ENCODE measurements around the gene BCAS3. TPM values are rescaled to one million over a fixed set of nuclear protein-coding genes. Genes with fewer than 3 reads are reported as not detected.

Gene BCAS3
- total and polyA plus RNA-seq, 4 donors, result 5.8 to 24.6 (median 10.1) TPM

DNA sequence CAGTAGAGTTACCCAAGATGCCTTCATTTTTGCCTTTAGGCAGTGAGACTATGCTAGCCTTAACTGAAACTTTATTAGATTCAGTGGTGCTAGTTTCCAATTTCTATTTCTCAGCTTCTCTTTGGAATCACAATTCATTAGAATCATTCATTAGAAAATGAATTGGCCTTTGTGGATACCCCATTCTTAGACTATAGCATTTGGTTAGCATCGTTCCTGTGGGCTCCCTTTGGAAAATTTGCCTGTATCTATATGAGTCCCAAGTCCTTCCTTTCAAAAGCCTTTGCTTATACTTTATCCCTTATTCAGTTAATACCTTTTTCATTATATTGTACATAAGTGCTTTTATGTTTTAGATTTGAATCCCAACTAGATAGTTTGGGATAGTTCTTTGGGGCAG, 535.0 kb downstream of the BCAS3 start:
- H3K36me3 ChIP-seq (ENCODE audit: control insufficient read depth in 4 of 4, insufficient read depth in 3 of 4, low read depth in 1 of 4, low read length in 3 of 4), result no peaks in the 10 kb centered on the region
- no peak overlapping the region for H3K4me3 ChIP-seq (ENCODE audit: low read depth in 1 of 3, low read length in 3 of 3)
- 94% methylated on average over 1 of the region's 1 CpG for WGBS
- no peaks in the 10 kb centered on the region for H3K9me3 ChIP-seq (ENCODE audit: control insufficient read depth in 4 of 4, low read length in 3 of 4)
- TF ChIP-seq EGR1 (IDR thresholded peaks at IDR 0.05; ENCODE audit: low read depth in 2 of 2) (no peak), SP1 (IDR thresholded peaks at IDR 0.05) (no peak), RXRA (IDR thresholded peaks at IDR 0.05) (no peak), GABPA (IDR thresholded peaks at IDR 0.05 in 1 of 2, conservative IDR thresholded peaks at IDR 0.05 in 1 of 2) (no peak), JUND (IDR thresholded peaks at IDR 0.05) (no peak), NR2F2 (IDR thresholded peaks at IDR 0.05) (no peak), FOXA2 (IDR thresholded peaks at IDR 0.05) (no peak), FOXA1 (IDR thresholded peaks at IDR 0.05) (no peak), TAF1 (conservative IDR thresholded peaks at IDR 0.05) (no peak), YY1 (IDR thresholded peaks at IDR 0.05) (no peak), HNF4A (conservative IDR thresholded peaks at IDR 0.05) (no peak)
- TF ChIP-seq, protein P1, sequence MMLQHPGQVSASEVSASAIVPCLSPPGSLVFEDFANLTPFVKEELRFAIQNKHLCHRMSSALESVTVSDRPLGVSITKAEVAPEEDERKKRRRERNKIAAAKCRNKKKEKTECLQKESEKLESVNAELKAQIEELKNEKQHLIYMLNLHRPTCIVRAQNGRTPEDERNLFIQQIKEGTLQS (IDR thresholded peaks at IDR 0.05), result no peak
- TF ChIP-seq, protein P2, sequence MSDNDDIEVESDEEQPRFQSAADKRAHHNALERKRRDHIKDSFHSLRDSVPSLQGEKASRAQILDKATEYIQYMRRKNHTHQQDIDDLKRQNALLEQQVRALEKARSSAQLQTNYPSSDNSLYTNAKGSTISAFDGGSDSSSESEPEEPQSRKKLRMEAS (IDR thresholded peaks at IDR 0.05), result no peak
- TF ChIP-seq, protein P3, sequence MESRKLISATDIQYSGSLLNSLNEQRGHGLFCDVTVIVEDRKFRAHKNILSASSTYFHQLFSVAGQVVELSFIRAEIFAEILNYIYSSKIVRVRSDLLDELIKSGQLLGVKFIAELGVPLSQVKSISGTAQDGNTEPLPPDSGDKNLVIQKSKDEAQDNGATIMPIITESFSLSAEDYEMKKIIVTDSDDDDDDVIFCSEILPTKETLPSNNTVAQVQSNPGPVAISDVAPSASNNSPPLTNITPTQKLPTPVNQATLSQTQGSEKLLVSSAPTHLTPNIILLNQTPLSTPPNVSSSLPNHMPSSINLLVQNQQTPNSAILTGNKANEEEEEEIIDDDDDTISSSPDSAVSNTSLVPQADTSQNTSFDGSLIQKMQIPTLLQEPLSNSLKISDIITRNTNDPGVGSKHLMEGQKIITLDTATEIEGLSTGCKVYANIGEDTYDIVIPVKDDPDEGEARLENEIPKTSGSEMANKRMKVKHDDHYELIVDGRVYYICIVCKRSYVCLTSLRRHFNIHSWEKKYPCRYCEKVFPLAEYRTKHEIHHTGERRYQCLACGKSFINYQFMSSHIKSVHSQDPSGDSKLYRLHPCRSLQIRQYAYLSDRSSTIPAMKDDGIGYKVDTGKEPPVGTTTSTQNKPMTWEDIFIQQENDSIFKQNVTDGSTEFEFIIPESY (IDR thresholded peaks at IDR 0.05), result no peak
- TF ChIP-seq, protein P4, sequence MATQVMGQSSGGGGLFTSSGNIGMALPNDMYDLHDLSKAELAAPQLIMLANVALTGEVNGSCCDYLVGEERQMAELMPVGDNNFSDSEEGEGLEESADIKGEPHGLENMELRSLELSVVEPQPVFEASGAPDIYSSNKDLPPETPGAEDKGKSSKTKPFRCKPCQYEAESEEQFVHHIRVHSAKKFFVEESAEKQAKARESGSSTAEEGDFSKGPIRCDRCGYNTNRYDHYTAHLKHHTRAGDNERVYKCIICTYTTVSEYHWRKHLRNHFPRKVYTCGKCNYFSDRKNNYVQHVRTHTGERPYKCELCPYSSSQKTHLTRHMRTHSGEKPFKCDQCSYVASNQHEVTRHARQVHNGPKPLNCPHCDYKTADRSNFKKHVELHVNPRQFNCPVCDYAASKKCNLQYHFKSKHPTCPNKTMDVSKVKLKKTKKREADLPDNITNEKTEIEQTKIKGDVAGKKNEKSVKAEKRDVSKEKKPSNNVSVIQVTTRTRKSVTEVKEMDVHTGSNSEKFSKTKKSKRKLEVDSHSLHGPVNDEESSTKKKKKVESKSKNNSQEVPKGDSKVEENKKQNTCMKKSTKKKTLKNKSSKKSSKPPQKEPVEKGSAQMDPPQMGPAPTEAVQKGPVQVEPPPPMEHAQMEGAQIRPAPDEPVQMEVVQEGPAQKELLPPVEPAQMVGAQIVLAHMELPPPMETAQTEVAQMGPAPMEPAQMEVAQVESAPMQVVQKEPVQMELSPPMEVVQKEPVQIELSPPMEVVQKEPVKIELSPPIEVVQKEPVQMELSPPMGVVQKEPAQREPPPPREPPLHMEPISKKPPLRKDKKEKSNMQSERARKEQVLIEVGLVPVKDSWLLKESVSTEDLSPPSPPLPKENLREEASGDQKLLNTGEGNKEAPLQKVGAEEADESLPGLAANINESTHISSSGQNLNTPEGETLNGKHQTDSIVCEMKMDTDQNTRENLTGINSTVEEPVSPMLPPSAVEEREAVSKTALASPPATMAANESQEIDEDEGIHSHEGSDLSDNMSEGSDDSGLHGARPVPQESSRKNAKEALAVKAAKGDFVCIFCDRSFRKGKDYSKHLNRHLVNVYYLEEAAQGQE (IDR thresholded peaks at IDR 0.05), result no peak
- TF ChIP-seq, protein P5, sequence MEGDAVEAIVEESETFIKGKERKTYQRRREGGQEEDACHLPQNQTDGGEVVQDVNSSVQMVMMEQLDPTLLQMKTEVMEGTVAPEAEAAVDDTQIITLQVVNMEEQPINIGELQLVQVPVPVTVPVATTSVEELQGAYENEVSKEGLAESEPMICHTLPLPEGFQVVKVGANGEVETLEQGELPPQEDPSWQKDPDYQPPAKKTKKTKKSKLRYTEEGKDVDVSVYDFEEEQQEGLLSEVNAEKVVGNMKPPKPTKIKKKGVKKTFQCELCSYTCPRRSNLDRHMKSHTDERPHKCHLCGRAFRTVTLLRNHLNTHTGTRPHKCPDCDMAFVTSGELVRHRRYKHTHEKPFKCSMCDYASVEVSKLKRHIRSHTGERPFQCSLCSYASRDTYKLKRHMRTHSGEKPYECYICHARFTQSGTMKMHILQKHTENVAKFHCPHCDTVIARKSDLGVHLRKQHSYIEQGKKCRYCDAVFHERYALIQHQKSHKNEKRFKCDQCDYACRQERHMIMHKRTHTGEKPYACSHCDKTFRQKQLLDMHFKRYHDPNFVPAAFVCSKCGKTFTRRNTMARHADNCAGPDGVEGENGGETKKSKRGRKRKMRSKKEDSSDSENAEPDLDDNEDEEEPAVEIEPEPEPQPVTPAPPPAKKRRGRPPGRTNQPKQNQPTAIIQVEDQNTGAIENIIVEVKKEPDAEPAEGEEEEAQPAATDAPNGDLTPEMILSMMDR (IDR thresholded peaks at IDR 0.05; ENCODE audit: low read depth, low read length, missing input control), result no peak
- no peaks in the 10 kb centered on the region for H3K27me3 ChIP-seq (ENCODE audit: control insufficient read depth in 4 of 4, insufficient read depth in 4 of 4, low read length in 3 of 4)
- peaks cover 0 to 5% (median 2%) of the 10 kb centered on the region in 4 donors for H3K4me1 ChIP-seq (ENCODE audit: control insufficient read depth in 4 of 4, insufficient read depth in 4 of 4, low read length in 3 of 4)
- H3K9ac ChIP-seq (ENCODE audit: low read depth in 1 of 2, low read length in 2 of 2), result no peak overlapping the region
- DNase-seq (ENCODE audit: low spot score), result no peak
- H3K27ac ChIP-seq (ENCODE audit: low read depth in 1 of 2, low read length in 2 of 2), result no peak overlapping the region

DNA sequence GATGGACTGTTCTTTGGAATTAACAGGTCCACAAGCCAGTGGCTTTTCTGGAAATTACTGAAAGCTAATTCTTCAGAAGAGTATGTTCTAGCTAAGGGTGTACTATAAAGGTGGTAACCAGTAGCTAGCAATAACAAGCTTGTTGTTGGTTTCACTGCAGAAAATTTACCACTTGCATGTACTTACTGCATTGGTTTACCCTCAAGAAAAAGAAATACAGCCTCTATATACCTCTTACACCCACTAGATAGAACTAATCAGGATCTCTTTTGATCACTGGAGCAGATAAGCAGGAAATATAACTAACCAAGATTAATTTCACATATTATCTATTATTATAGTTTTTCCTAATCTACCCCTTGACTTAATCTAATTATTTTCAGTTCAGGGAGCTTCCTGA, 537.1 kb downstream of the BCAS3 start:
- Histone ChIP-seq H3K36me3 (ENCODE audit: control insufficient read depth in 4 of 4, insufficient read depth in 3 of 4, low read depth in 1 of 4, low read length in 3 of 4) (no peaks in the 10 kb centered on the region), H3K9me3 (ENCODE audit: control insufficient read depth in 4 of 4, low read length in 3 of 4) (no peaks in the 10 kb centered on the region), H3K9ac (ENCODE audit: low read depth in 1 of 2, low read length in 2 of 2) (no peak overlapping the region), H3K4me3 (ENCODE audit: low read depth in 1 of 3, low read length in 3 of 3) (no peak overlapping the region), H3K27ac (ENCODE audit: low read depth in 1 of 2, low read length in 2 of 2) (no peak overlapping the region), H3K27me3 (ENCODE audit: control insufficient read depth in 4 of 4, insufficient read depth in 4 of 4, low read length in 3 of 4) (no peaks in the 10 kb centered on the region), H3K4me1 (ENCODE audit: control insufficient read depth in 4 of 4, insufficient read depth in 4 of 4, low read length in 3 of 4) (no peaks in the 10 kb centered on the region)
- no peak for TF ChIP-seq NR2F2 (IDR thresholded peaks at IDR 0.05)
- no peak for TF ChIP-seq RAD21 (IDR thresholded peaks at IDR 0.05)
- no peak for TF ChIP-seq EGR1 (IDR thresholded peaks at IDR 0.05; ENCODE audit: low read depth in 2 of 2)
- no peak for TF ChIP-seq GABPA (IDR thresholded peaks at IDR 0.05 in 1 of 2, conservative IDR thresholded peaks at IDR 0.05 in 1 of 2)
- TF ChIP-seq RXRA (IDR thresholded peaks at IDR 0.05), result no peak
- TF ChIP-seq SP1 (IDR thresholded peaks at IDR 0.05), result no peak
- TF ChIP-seq HNF4G (IDR thresholded peaks at IDR 0.05), result no peak
- TF ChIP-seq, protein P3 (IDR thresholded peaks at IDR 0.05), result no peak
- TF ChIP-seq TAF1 (conservative IDR thresholded peaks at IDR 0.05), result no peak
- TF ChIP-seq FOXA2 (IDR thresholded peaks at IDR 0.05), result no peak
- no peak for TF ChIP-seq YY1 (IDR thresholded peaks at IDR 0.05)
- no peak for TF ChIP-seq JUND (IDR thresholded peaks at IDR 0.05)
- TF ChIP-seq, protein P4 (IDR thresholded peaks at IDR 0.05), result no peak
- TF ChIP-seq, protein P1 (IDR thresholded peaks at IDR 0.05), result no peak
- no peak for DNase-seq (ENCODE audit: low spot score)
